Adipose tissue (tissue), 3 donors: ENCODE results near the gene PAX5. TPM values are rescaled to one million over a fixed set of nuclear protein-coding genes. Genes with fewer than 3 reads are reported as not detected.

Source experiments
- H3K27ac ChIP-seq: one replicate; pipeline ENCODE4 v1.5.1; 2013; ENCODE audit warnings: low read depth, low read length
- WGBS, 3 donors: extraction: QIAGEN DNeasy Blood & Tissue Kit; methylation state at CpG; one replicate each; pipeline ENCODE4 v1.1.7; 2013; 5-methylcytosine and 5-hydroxymethylcytosine counted together
- polyA plus RNA-seq, 3 donors: library from polyadenylated mRNA; stranded (reverse); fragments of 200-250 nt; gene quantifications; one replicate each; pipeline ENCODE4 v1.2.3, GENCODE V29; 2013
- donor health status: healthy with polysubstance abuse.
- donor health status: Bipolar disorder and iron deficiency.
- donor health status: healthy.

The PAX5 gene
- polyA plus RNA-seq, 3 donors, result 0.23 to 0.28 TPM; not detected in 1

- H3K27ac ChIP-seq, result no peak overlapping the region
- 62 to 73% (median 68%) methylated on average over 9 of the region's 9 CpGs for WGBS, 3 donors
Measured at GRCh38 chr9:36970007-36970888, 63.8 kb downstream of the PAX5 start.

GRCh38 chr9:36969216-36969771 lies 64.8 kb downstream of the PAX5 start:
- no peak overlapping the region for H3K27ac ChIP-seq
- 78 to 89% (median 81%) methylated on average over 9 to 11 of the region's 11 CpGs for whole genome bisulfite sequencing, 3 donors

- no peak overlapping the region for H3K27ac ChIP-seq
- WGBS, 3 donors, result 78 to 93% (median 82%) methylated on average over 7 of the region's 7 CpGs
Measured at GRCh38 chr9:36968574-36969215, 65.4 kb downstream of the PAX5 start.

- H3K27ac ChIP-seq, result no peak overlapping the region
- WGBS, 3 donors, result 70 to 80% (median 72%) methylated on average over 7 of the region's 7 CpGs
Measured at GRCh38 chr9:36967997-36968396, 66.1 kb downstream of the PAX5 start.

GRCh38 chr9:36966371-36967097 lies 67.5 kb downstream of the PAX5 start:
- no peak overlapping the region for H3K27ac ChIP-seq
- WGBS, 3 donors, result 81 to 89% (median 84%) methylated on average over 21 of the region's 21 CpGs

- no peak overlapping the region for H3K27ac ChIP-seq
- 90 to 93% (median 92%) methylated on average over 7 of the region's 7 CpGs for WGBS, 3 donors
Measured at GRCh38 chr9:36964791-36965190, 69.3 kb downstream of the PAX5 start.

GRCh38 chr9:36963346-36963745 lies 70.7 kb downstream of the PAX5 start:
- H3K27ac ChIP-seq, result no peak overlapping the region
- WGBS, 3 donors, result 72 to 82% (median 80%) methylated on average over 7 of the region's 7 CpGs

GRCh38 chr9:36962691-36963090 lies 71.4 kb downstream of the PAX5 start:
- H3K27ac ChIP-seq, result no peak overlapping the region
- 94% methylated on average over 11 of the region's 11 CpGs for WGBS, 3 donors

- H3K27ac ChIP-seq, result no peak overlapping the region
- WGBS, 3 donors, result 21 to 34% (median 26%) methylated on average over 26 of the region's 26 CpGs
Measured at GRCh38 chr9:36961561-36962325, 72.3 kb downstream of the PAX5 start.

GRCh38 chr9:36961051-36961450 lies 73.0 kb downstream of the PAX5 start:
- no peak overlapping the region for H3K27ac ChIP-seq
- 57 to 59% (median 58%) methylated on average over 4 of the region's 4 CpGs for WGBS, 3 donors

- H3K27ac ChIP-seq, result no peak overlapping the region
Measured at GRCh38 chr9:36960575-36960955, 73.5 kb downstream of the PAX5 start.

GRCh38 chr9:36959681-36960574 lies 74.1 kb downstream of the PAX5 start:
- no peak overlapping the region for H3K27ac ChIP-seq
- 94 to 95% (median 94%) methylated on average over 12 of the region's 12 CpGs for WGBS, 3 donors

More at GRCh38 chr9:36960575-36960955, 73.5 kb downstream of the PAX5 start:
- WGBS, 3 donors, result 92 to 95% (median 94%) methylated on average over 7 of the region's 7 CpGs

- H3K27ac ChIP-seq, result no peak overlapping the region
- 68 to 82% (median 79%) methylated on average over 9 of the region's 9 CpGs for WGBS, 3 donors
Measured at GRCh38 chr9:36956908-36957307, 77.2 kb downstream of the PAX5 start.

GRCh38 chr9:36950389-36950788 lies 83.7 kb downstream of the PAX5 start:
- no peak overlapping the region for H3K27ac ChIP-seq
- 61 to 79% (median 72%) methylated on average over 4 of the region's 4 CpGs for WGBS, 3 donors

GRCh38 chr9:36949466-36949865 lies 84.6 kb downstream of the PAX5 start:
- no peak overlapping the region for H3K27ac ChIP-seq
- 71 to 85% (median 78%) methylated on average over 6 of the region's 6 CpGs for WGBS, 3 donors

- 61 to 68% (median 67%) methylated on average over 13 of the region's 13 CpGs for WGBS, 3 donors
- H3K27ac ChIP-seq, result no peak overlapping the region
Measured at GRCh38 chr9:36948051-36948450, 86.0 kb downstream of the PAX5 start.

GRCh38 chr9:36946653-36947052 lies 87.4 kb downstream of the PAX5 start:
- no peak overlapping the region for H3K27ac ChIP-seq
- WGBS, 3 donors, result 67 to 80% (median 70%) methylated on average over 5 of the region's 5 CpGs
